KMS-11 (cell line): ENCODE data around the gene UXT.
"Not testable (repeated sequence)": the region's sequence is repeated elsewhere in the genome, so short reads cannot be mapped to it uniquely, and the experiment has no call there.

Source experiments
- H2AFZ ChIP-seq: fragments of 200-600 bp; sonication (generic); 2 replicates; pipeline ENCODE4 v1.6.1; 2016; ENCODE audit warnings: antibody characterized with exemption, mixed run types, low read depth
- H3K27ac ChIP-seq: fragments of 200-600 bp; sonication (generic); 2 replicates; pipeline ENCODE4 v1.6.1; 2016; ENCODE audit warnings: mild to moderate bottlenecking, mixed run types
- H3K27me3 ChIP-seq: fragments of 200-600 bp; sonication (generic); 2 replicates; pipeline ENCODE4 v1.6.1; 2017; ENCODE audit warnings: mild to moderate bottlenecking, low read depth, mixed run types, moderate library complexity; ENCODE audit not compliant: insufficient read depth
- H3K36me3 ChIP-seq: fragments of 200-600 bp; sonication (generic); 2 replicates; pipeline ENCODE4 v1.6.1; 2017; ENCODE audit warnings: mild to moderate bottlenecking, mixed run types; ENCODE audit not compliant: insufficient read depth
- H3K4me1 ChIP-seq: fragments of 200-600 bp; sonication (generic); 2 replicates; pipeline ENCODE4 v1.6.1; 2016; ENCODE audit warnings: mild to moderate bottlenecking, low read depth, mixed run types; ENCODE audit not compliant: poor library complexity, severe bottlenecking
- H3K4me2 ChIP-seq: fragments of 200-600 bp; sonication (generic); 2 replicates; pipeline ENCODE4 v1.7.0; 2016; ENCODE audit warnings: mild to moderate bottlenecking, mixed run types
- H3K4me3 ChIP-seq: fragments of 200-600 bp; sonication (generic); IDR thresholded peaks from 2 replicates; pipeline ENCODE4 v1.6.1; 2017; ENCODE audit warnings: low read depth, low read length, mixed read lengths; ENCODE audit not compliant: insufficient read depth
- H3K79me2 ChIP-seq: fragments of 200-600 bp; sonication (generic); 2 replicates; pipeline ENCODE4 v1.6.1; 2016; ENCODE audit warnings: low read depth, mixed run types; ENCODE audit not compliant: insufficient read depth
- H3K9ac ChIP-seq: fragments of 200-600 bp; sonication (generic); 2 replicates; pipeline ENCODE4 v1.6.1; 2016; ENCODE audit warnings: mild to moderate bottlenecking, mixed run types
- H4K20me1 ChIP-seq: fragments of 200-600 bp; sonication (generic); 2 replicates; pipeline ENCODE4 v1.6.1; 2016; ENCODE audit warnings: mild to moderate bottlenecking, mixed run types; ENCODE audit not compliant: insufficient read depth
- TF ChIP-seq, protein P1 (sequence below): fragments of 200-600 bp; sonication (generic); conservative IDR thresholded peaks from 2 replicates; pipeline ENCODE4 v1.6.1; 2017; ENCODE audit warnings: low read depth, mild to moderate bottlenecking, antibody characterized with exemption, low read length, moderate library complexity, mixed read lengths

The UXT gene

DNA sequence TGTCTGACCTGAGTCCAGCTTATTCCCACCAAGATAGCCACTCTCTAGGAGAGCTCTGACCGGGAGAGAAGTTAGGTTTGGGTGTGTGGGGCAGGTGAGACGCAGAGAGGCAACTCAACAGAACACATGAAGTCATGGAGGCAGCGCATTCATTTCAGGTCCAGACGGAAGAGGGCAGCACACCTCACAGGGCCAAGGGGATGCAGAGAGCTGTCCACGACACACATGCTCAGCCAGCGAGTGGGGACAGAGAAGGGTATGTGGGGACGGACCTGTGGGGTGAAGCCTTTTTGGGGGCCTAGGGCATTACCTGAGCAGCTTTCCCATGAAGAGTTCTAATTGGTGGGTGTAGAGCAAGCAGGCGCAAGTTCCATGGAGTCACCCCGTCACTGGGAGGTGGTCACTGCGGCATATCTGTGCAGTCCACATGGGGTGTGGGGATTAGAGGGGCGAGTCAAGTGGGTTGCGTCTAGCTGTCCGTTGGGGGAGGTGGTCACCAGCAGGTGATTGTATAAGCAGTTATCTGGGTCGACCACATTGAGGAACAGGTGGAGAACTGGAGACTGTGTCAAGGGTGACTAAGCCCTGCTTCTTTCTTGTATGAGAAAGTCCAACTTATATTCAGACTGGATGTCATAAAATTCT, 24.3 kb upstream of the UXT start:
- Histone ChIP-seq H3K79me2 (no peaks in the 10 kb centered on the region), H2AFZ (peak overlapping the region; percentile 38; the same call in 1 of the 2 replicates), H3K27ac (no peak overlapping the region), H3K9ac (no peak overlapping the region; the same call in 1 of the 2 replicates), H3K4me2 (peak overlapping the region; percentile 40; the same call in 1 of the 2 replicates), H3K27me3 (no peaks in the 10 kb centered on the region), H3K4me3 (no peak overlapping the region), H3K36me3 (no peaks in the 10 kb centered on the region), H3K4me1 (peaks cover 17% of the 10 kb centered on the region), H4K20me1 (no peaks in the 10 kb centered on the region)
- TF ChIP-seq, protein P1, sequence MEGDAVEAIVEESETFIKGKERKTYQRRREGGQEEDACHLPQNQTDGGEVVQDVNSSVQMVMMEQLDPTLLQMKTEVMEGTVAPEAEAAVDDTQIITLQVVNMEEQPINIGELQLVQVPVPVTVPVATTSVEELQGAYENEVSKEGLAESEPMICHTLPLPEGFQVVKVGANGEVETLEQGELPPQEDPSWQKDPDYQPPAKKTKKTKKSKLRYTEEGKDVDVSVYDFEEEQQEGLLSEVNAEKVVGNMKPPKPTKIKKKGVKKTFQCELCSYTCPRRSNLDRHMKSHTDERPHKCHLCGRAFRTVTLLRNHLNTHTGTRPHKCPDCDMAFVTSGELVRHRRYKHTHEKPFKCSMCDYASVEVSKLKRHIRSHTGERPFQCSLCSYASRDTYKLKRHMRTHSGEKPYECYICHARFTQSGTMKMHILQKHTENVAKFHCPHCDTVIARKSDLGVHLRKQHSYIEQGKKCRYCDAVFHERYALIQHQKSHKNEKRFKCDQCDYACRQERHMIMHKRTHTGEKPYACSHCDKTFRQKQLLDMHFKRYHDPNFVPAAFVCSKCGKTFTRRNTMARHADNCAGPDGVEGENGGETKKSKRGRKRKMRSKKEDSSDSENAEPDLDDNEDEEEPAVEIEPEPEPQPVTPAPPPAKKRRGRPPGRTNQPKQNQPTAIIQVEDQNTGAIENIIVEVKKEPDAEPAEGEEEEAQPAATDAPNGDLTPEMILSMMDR, result no peak

DNA sequence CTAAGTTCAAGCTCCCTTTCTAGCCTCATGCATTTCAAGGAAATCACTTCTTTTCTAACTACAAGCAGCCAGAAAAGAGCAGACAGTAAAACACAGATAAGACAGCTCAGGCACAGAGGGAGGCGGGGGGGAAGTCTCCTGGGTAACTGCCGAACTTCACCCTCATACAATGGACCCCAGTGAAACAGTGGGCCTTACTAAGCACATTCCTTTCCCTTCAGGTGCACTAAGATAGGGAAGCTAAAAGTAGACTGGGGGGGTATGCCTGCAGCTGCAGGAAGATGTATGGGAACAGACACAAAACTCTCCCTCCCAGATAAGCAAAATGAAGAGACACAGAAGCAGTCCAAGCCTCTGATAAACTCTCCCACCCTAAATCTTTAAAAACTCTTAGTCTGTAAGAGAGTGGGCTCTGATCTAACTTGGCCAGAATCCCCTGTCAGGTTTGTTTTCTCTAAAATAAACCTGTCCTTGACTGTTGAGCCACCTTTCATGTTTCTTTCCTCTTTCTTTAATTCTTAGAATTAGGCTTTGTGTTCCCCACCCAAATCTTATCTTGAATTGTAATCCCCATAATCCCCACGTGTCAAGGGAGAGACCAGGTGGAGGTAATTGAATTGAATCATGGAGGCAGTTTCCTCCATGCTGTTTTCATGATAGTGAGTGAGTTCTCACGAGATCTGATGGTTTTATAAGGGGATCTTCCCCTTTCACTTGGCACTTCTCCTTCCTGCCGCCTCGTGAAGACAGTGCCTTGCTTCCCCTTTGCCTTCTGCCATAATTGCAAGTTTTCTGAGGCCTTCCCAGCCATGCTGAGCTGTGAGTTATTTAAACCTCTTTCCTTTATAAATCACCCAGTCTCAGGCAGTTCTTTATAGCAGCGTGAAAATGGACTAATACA, 17.2 kb upstream of the UXT start:
- H3K79me2 ChIP-seq, H3K4me2 ChIP-seq, H3K27ac ChIP-seq, H2AFZ ChIP-seq, H3K9ac ChIP-seq, H4K20me1 ChIP-seq, H3K4me3 ChIP-seq, H3K4me1 ChIP-seq, H3K36me3 ChIP-seq, H3K27me3 ChIP-seq: not testable (repeated sequence)

DNA sequence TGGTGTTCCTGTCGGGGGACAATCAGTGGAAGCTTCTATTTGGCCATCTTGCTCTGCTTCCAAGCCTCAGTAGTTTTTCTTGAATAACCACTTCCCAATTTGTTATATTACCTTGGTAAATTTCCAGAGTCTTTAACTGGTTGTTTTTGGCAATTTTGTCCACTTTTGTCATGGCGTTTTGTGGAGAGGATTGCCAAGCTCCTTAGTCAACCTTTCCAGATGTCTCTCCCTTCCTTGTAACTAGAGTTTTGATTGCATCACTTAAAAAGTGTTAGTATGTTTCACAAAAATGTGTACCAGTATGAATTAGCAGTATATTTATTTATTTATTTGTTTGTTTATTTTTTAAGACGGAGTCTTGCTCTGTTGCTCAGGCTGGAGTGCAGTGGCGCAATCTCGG, 15.8 kb upstream of the UXT start:
- Histone ChIP-seq H3K27ac (no peak overlapping the region), H3K4me3 (no peak overlapping the region), H2AFZ (no peak overlapping the region), H3K79me2 (no peaks in the 10 kb centered on the region), H3K4me2 (no peak overlapping the region), H3K36me3 (no peaks in the 10 kb centered on the region), H3K9ac (no peak overlapping the region), H3K4me1 (no peaks in the 10 kb centered on the region), H3K27me3 (no peaks in the 10 kb centered on the region), H4K20me1 (no peaks in the 10 kb centered on the region)
- TF ChIP-seq, protein P1, result no peak

DNA sequence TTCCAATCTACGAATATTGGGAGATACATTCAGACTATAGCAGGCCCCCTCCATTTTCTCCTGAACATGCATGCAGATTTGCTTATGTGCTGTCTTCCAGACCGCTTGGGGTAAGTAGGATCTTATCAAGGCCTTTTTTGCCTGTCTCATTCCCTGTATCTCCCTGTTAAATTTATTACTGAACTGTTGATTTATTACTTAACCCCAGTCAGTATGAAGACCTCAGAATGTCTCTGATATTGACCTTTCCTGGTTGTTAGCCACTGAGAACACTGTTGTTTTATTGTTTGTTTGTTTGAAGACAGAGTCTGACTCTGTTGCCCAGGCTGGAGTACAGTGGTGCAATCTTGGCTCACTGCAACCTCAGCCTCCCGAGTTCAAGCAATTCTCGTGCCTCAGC, 6.8 kb upstream of the UXT start:
- H4K20me1 ChIP-seq, H3K27ac ChIP-seq, H3K9ac ChIP-seq, H3K4me2 ChIP-seq, H3K27me3 ChIP-seq, H2AFZ ChIP-seq, H3K79me2 ChIP-seq, H3K4me1 ChIP-seq, H3K36me3 ChIP-seq, H3K4me3 ChIP-seq: not testable (repeated sequence)

DNA sequence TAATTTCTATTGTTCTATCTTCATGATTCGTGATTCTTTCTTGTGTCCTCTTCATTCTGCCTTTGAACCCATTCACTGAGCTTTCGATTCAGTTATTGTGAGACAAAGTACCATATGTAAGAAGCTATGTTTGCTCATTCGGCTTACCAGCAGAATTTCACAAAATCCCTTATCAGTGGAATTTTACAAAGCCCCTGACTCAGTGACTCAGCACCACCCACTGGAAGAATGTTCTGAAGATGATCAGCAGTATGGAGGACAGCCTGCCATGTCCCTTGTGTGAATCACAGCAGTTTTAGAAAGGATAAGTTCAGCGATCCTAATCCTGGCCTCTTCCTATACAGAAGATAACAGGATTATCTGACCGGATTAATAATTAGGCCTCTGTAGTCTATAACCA, 5.8 kb upstream of the UXT start:
- Histone ChIP-seq H3K36me3 (no peaks in the 10 kb centered on the region), H2AFZ (no peak overlapping the region), H3K27ac (no peak overlapping the region), H3K27me3 (no peaks in the 10 kb centered on the region), H4K20me1 (no peaks in the 10 kb centered on the region), H3K4me1 (peaks cover 2% of the 10 kb centered on the region), H3K4me2 (no peak overlapping the region), H3K4me3 (no peak overlapping the region), H3K79me2 (no peaks in the 10 kb centered on the region), H3K9ac (no peak overlapping the region)
- TF ChIP-seq, protein P1, result no peak
